PC-9 (cell line): ENCODE measurements around the gene ABTB1. TPM values are rescaled to one million over a fixed set of nuclear protein-coding genes. Genes with fewer than 3 reads are reported as not detected.

ENCODE experiments used
- BruUV-seq: library from RNA; stranded (reverse); fragments of 400-500 nt; replicated peaks from 2 replicates; lab custom pipeline; 2021; lab: Mats Ljungman, UMichigan
- CTCF ChIA-PET: fragments of 300-600 bp; sonication (Branson Sonifier 250); formaldehyde crosslinking; loops from one replicate; lab custom pipeline; 2022; ENCODE audit warnings: antibody characterized with exemption; lab: Charles Lee
- POLR2A ChIA-PET: fragments of 300-600 bp; sonication (Branson Sonifier 250); formaldehyde crosslinking; loops from one replicate; lab custom pipeline; 2022; ENCODE audit warnings: antibody characterized with exemption; ENCODE audit not compliant: unreplicated experiment; lab: Charles Lee
- DNase-seq, 2 experiments: peaks; one replicate each; pipeline versions ENCODE4 v3.0.0 to v3.0.0-alpha.2; 2015 to 2022; ENCODE audit warnings: mixed read lengths in 1 of 2
- H2AFZ ChIP-seq: fragments of 200-600 bp; sonication (generic); 2 replicates; pipeline ENCODE4 v1.8.1; 2017; ENCODE audit warnings: antibody characterized with exemption
- H3F3A ChIP-seq: fragments of 200-600 bp; sonication (generic); 2 replicates; pipeline ENCODE4 v1.8.1; 2017; ENCODE audit warnings: antibody characterized with exemption, mild to moderate bottlenecking, low read depth; ENCODE audit not compliant: insufficient read depth
- H3K27ac ChIP-seq: fragments of 200-600 bp; sonication (generic); 2 replicates; pipeline ENCODE4 v1.6.1; 2016; ENCODE audit warnings: mixed run types
- H3K27me3 ChIP-seq: fragments of 200-600 bp; sonication (generic); 2 replicates; pipeline ENCODE4 v1.6.1; 2016; ENCODE audit warnings: low read depth, mixed run types; ENCODE audit not compliant: insufficient read depth
- H3K36me3 ChIP-seq: fragments of 200-600 bp; sonication (generic); 2 replicates; pipeline ENCODE4 v1.6.1; 2016; ENCODE audit warnings: low read depth, mixed run types
- H3K4me1 ChIP-seq: fragments of 200-600 bp; sonication (generic); replicated peaks from 2 replicates; pipeline ENCODE4 v1.6.1; 2016; ENCODE audit warnings: mixed run types; ENCODE audit not compliant: insufficient read depth
- H3K4me2 ChIP-seq: fragments of 200-600 bp; sonication (generic); 2 replicates; pipeline ENCODE4 v1.6.1; 2017; ENCODE audit warnings: mixed run types
- H3K4me3 ChIP-seq: fragments of 200-600 bp; sonication (generic); 2 replicates; pipeline ENCODE4 v1.6.1; 2016; ENCODE audit warnings: mixed run types
- H3K79me2 ChIP-seq: fragments of 200-600 bp; sonication (generic); 2 replicates; pipeline ENCODE4 v1.6.1; 2017; ENCODE audit warnings: low read depth, mixed run types
- H3K9me2 ChIP-seq: fragments of 200-600 bp; sonication (generic); 2 replicates; pipeline ENCODE4 v1.8.1; 2017; ENCODE audit warnings: mild to moderate bottlenecking; ENCODE audit not compliant: insufficient read depth
- H3K9me3 ChIP-seq: fragments of 200-600 bp; sonication (generic); 2 replicates; pipeline ENCODE4 v1.8.1; 2016; ENCODE audit warnings: low read depth; ENCODE audit not compliant: insufficient read depth
- H4K20me1 ChIP-seq: fragments of 200-600 bp; sonication (generic); 2 replicates; pipeline ENCODE4 v1.8.1; 2017; ENCODE audit not compliant: insufficient read depth
- EZH2 ChIP-seq: fragments of 200-600 bp; sonication (generic); IDR thresholded peaks from 2 replicates; pipeline ENCODE4 v1.8.0; 2017; ENCODE audit warnings: antibody characterized with exemption, low read depth
- intact Hi-C: fragments of 100-400 bp; cut with micrococcal nuclease; formaldehyde crosslinking; loops from one replicate; pipeline ENCODE4 v1.10.0; 2022; ENCODE audit not compliant: unreplicated experiment
- total RNA-seq: library from RNA; stranded (reverse); gene quantifications from 2 replicates; pipeline ENCODE4 v1.2.3, GENCODE V29; 2021
- TF ChIP-seq, protein P1 (sequence below): fragments of 200-600 bp; sonication (generic); conservative IDR thresholded peaks from 2 replicates; pipeline ENCODE4 v1.6.1; 2017; ENCODE audit warnings: mixed run types, antibody characterized with exemption, mild to moderate bottlenecking, moderate library complexity

The ABTB1 gene
- total RNA-seq, 1 experiment from 2014 or later = 39.1 TPM

DNA sequence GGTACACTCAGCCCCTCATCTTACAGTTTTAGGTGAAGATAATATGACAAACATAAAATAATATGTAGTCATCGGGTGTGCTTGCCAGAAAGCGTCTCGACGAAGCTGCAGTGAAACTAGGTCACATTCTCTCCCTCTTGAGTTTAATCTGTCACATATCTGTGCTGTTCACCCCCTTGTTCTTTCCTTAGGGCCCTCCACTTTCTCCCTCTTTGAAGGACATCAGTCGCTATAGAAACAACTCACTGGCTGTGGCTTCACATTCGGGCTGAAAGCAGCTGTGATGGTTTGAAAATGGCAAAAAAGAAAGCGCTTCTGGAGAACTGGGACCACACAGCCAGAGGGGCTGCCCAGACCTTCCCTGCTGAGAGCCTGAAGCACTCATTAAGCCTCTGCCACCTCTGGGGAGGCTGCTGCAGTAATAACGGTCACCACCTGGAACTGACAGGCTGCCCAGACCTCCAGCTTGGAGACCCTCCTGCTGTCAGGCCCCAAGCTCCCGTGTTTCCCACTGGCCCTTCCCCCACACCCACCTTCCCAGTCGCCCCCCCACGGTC is 50.3 kb downstream of the ABTB1 start:
- no TSS peak for BruUV-seq
- Histone ChIP-seq H3K9me2 (no peaks in the 10 kb centered on the region), H3K27ac (no peak overlapping the region), H3F3A (0 out of 2 replicates have a peak, but pooled peaks cover 6% of the 10 kb centered on the region), H3K4me1 (no peaks in the 10 kb centered on the region), H3K36me3 (no peaks in the 10 kb centered on the region), H2AFZ (no peak overlapping the region), H3K4me2 (no peak overlapping the region), H3K9me3 (no peaks in the 10 kb centered on the region), H4K20me1 (no peaks in the 10 kb centered on the region), H3K4me3 (no peak overlapping the region), H3K27me3 (no peaks in the 10 kb centered on the region), H3K79me2 (no peaks in the 10 kb centered on the region)
- DNase-seq = no peak
- ChIA-PET POLR2A (no interaction called here), CTCF (no interaction called here)
- intact Hi-C loops = no loop called here
- no peak for TF ChIP-seq EZH2
- TF ChIP-seq, protein P1, sequence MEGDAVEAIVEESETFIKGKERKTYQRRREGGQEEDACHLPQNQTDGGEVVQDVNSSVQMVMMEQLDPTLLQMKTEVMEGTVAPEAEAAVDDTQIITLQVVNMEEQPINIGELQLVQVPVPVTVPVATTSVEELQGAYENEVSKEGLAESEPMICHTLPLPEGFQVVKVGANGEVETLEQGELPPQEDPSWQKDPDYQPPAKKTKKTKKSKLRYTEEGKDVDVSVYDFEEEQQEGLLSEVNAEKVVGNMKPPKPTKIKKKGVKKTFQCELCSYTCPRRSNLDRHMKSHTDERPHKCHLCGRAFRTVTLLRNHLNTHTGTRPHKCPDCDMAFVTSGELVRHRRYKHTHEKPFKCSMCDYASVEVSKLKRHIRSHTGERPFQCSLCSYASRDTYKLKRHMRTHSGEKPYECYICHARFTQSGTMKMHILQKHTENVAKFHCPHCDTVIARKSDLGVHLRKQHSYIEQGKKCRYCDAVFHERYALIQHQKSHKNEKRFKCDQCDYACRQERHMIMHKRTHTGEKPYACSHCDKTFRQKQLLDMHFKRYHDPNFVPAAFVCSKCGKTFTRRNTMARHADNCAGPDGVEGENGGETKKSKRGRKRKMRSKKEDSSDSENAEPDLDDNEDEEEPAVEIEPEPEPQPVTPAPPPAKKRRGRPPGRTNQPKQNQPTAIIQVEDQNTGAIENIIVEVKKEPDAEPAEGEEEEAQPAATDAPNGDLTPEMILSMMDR = no peak

DNA sequence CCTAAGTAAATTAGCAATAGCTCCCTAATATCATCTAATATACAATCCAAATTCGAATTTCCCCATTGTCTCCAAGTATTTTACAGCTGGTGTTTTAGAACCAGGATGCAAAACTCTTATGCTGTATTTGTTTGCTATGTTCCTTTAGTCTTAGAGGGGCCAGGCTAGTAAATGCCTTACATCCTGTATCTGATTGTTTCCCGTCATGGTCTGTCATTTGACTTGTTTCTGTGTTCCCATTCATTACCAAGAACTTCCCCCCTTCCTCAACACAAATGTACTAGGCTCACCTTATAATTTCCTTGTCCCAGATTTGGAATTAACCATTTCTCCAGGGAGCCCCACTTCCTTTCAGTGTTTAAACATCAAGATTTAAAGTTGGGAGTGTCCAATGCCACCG is 54.1 kb downstream of the ABTB1 start:
- H3K9me3 ChIP-seq = no peaks in the 10 kb centered on the region
- no peaks in the 10 kb centered on the region for H3K9me2 ChIP-seq
- intact Hi-C loops = no loop called here
- BruUV-seq = no TSS peak
- no peak overlapping the region for H2AFZ ChIP-seq
- no peak for DNase-seq
- no peak overlapping the region for H3K4me2 ChIP-seq
- no peaks in the 10 kb centered on the region for H3K4me1 ChIP-seq
- TF ChIP-seq, protein P1 = no peak
- TF ChIP-seq EZH2 = no peak
- no peak overlapping the region for H3K4me3 ChIP-seq
- H3K79me2 ChIP-seq = no peaks in the 10 kb centered on the region
- POLR2A ChIA-PET = no interaction called here
- CTCF ChIA-PET = interaction anchor here (0.6 kb wide), 1 partner anchor 9 kb away, joined by 5 read pairs; no protein-coding TSS in a partner anchor
- H3K36me3 ChIP-seq = no peaks in the 10 kb centered on the region
- no peaks in the 10 kb centered on the region for H3K27me3 ChIP-seq
- H3F3A ChIP-seq = 0 out of 2 replicates have a peak, but pooled peaks cover 6% of the 10 kb centered on the region
- no peak overlapping the region for H3K27ac ChIP-seq
- no peaks in the 10 kb centered on the region for H4K20me1 ChIP-seq

DNA sequence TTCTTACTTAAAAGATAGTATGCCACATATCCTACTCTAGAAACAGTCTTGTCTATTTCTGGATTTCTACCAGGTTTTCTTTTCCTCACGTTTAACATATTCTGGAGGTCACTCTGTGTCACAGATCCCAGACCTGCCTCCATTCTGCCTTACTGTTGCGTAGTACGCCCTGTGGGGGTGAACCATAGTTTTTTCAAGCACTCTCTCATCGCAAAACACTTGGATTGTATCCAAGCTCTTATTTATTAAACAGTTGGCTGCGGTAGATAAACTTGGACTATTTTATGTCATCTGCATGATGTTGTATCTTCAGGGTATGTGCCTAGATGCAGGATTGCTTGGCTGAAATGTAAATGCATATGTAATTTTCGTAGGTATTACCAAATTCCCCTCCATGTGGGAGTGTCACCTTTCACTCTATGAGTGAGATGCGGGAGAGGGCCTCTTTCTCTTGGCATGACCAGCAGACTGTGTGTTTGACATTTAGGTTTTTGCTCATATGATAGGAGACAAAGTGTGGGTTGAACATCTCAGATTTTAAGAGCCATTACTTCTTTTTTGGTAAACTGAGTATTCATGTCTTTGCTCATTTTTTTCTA is 55.8 kb downstream of the ABTB1 start:
- Histone ChIP-seq H3K9me3 (no peaks in the 10 kb centered on the region), H3K4me3 (no peak overlapping the region), H4K20me1 (no peaks in the 10 kb centered on the region), H3K4me1 (no peaks in the 10 kb centered on the region), H3K79me2 (no peaks in the 10 kb centered on the region), H3K27me3 (no peaks in the 10 kb centered on the region), H3K4me2 (no peak overlapping the region), H3F3A (0 out of 2 replicates have a peak, but pooled peaks cover 6% of the 10 kb centered on the region), H3K9me2 (no peaks in the 10 kb centered on the region), H2AFZ (no peak overlapping the region), H3K27ac (no peak overlapping the region), H3K36me3 (no peaks in the 10 kb centered on the region)
- no peak for DNase-seq
- TF ChIP-seq EZH2 = no peak
- TF ChIP-seq, protein P1 = no peak
- ChIA-PET POLR2A (interaction anchor here (0.6 kb wide), 1 partner anchor 22 kb away, joined by 3 read pairs; no protein-coding TSS in a partner anchor), CTCF (no interaction called here)
- no TSS peak for BruUV-seq
- intact Hi-C loops = no loop called here
